Measurements from ENCODE around the gene RNF223.

Gene RNF223

GRCh38 chr1:1090424-1091343, 16.6 kb upstream of the RNF223 start:
- Histone ChIP-seq H3K4me1 (ENCODE audit: low read length) (no peaks in the 10 kb centered on the region), H3K4me3 (ENCODE audit: low read length) (no peak overlapping the region), H3K27me3 (ENCODE audit: low read depth, low read length) (no peaks in the 10 kb centered on the region), H3K36me3 (replicated peaks; ENCODE audit: low read depth, low read length) (no peaks in the 10 kb centered on the region), H2AFZ (ENCODE audit: low read depth, low read length) (no peak overlapping the region), H3K9ac (ENCODE audit: low read length) (no peak overlapping the region), H3K4me2 (ENCODE audit: low read length) (no peak overlapping the region), H4K20me1 (ENCODE audit: insufficient read depth, low read length) (no peaks in the 10 kb centered on the region; the same call in 1 of the 2 replicates), H3K27ac (ENCODE audit: low read length) (no peak overlapping the region), H3K79me2 (ENCODE audit: low read length) (no peaks in the 10 kb centered on the region), H3K9me3 (ENCODE audit: insufficient read depth, low read length) (no peaks in the 10 kb centered on the region)
- TF ChIP-seq EZH2phosphoT487 (IDR thresholded peaks at IDR 0.05; ENCODE audit: low read depth) = no peak
- TF ChIP-seq CTCF (IDR thresholded peaks at IDR 0.05; ENCODE audit: low read depth, low read length) = no peak

- no peak overlapping the region for H3K9ac ChIP-seq (ENCODE audit: low read length)
- H3K4me3 ChIP-seq (ENCODE audit: low read length) = no peak overlapping the region
- H3K9me3 ChIP-seq (ENCODE audit: insufficient read depth, low read length) = no peaks in the 10 kb centered on the region
- no peak overlapping the region for H2AFZ ChIP-seq (ENCODE audit: low read depth, low read length)
- H3K27me3 ChIP-seq (ENCODE audit: low read depth, low read length) = no peaks in the 10 kb centered on the region
- no peaks in the 10 kb centered on the region for H3K4me1 ChIP-seq (ENCODE audit: low read length)
- H3K36me3 ChIP-seq (replicated peaks; ENCODE audit: low read depth, low read length) = no peaks in the 10 kb centered on the region
- no peak overlapping the region for H3K27ac ChIP-seq (ENCODE audit: low read length)
- TF ChIP-seq EZH2phosphoT487 (IDR thresholded peaks at IDR 0.05; ENCODE audit: low read depth) = no peak
- no peak for TF ChIP-seq CTCF (IDR thresholded peaks at IDR 0.05; ENCODE audit: low read depth, low read length)
- no peak overlapping the region for H3K4me2 ChIP-seq (ENCODE audit: low read length)
- no peaks in the 10 kb centered on the region for H3K79me2 ChIP-seq (ENCODE audit: low read length)
- no peaks in the 10 kb centered on the region; the same call in 1 of the 2 replicates for H4K20me1 ChIP-seq (ENCODE audit: insufficient read depth, low read length)
Observed at GRCh38 chr1:1089731-1090423, 15.8 kb upstream of the RNF223 start.

DNA sequence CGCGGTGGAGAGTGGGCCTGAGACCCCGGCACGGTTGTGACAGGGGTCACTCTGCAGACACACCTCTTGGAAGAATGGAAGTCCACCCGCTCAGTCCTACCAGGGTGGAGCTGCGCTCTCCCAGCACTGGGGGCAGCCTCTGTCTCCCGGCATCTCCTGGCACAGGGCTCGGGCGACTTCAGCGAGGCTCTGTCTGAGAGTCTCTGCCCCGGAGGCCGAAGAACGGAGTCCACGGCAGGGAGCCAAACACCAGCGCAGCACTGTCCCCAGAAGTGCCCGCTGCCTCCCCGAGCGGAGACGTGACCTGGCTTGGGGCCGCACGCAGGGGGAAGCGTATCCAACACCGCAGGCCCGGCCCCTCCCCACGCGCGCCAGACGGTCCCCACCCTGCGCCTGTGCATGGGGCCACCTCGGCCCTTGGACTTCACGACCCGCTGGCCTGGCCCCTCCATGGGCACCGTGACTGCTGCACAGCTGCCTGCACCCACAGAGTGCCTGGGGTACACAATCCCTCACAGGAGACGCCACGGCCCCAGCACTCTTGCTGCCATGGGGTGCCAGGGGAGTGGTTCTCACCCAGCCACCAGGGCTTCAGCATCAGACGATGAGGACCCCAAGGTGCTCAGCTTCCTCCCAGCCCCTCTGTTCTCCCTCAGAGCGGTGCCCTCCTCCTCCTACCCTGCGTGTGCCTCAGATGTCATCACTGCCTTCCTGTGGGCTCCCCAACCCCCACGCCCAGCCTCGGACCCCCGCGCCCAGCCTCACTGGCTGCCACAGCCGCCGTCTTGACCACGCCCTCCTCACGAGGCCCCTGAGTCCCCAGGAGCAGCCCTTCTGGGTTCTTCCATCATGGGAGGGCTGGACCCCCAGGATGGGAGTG, 14.9 kb upstream of the RNF223 start:
- H3K9ac ChIP-seq (ENCODE audit: low read length) = no peak overlapping the region
- no peaks in the 10 kb centered on the region for H3K4me1 ChIP-seq (ENCODE audit: low read length)
- H3K4me3 ChIP-seq (ENCODE audit: low read length) = no peak overlapping the region
- H3K4me2 ChIP-seq (ENCODE audit: low read length) = no peak overlapping the region
- no peaks in the 10 kb centered on the region for H3K79me2 ChIP-seq (ENCODE audit: low read length)
- no peak overlapping the region for H2AFZ ChIP-seq (ENCODE audit: low read depth, low read length)
- TF ChIP-seq EZH2phosphoT487 (IDR thresholded peaks at IDR 0.05; ENCODE audit: low read depth) = no peak
- TF ChIP-seq CTCF (IDR thresholded peaks at IDR 0.05; ENCODE audit: low read depth, low read length) = no peak
- H4K20me1 ChIP-seq (ENCODE audit: insufficient read depth, low read length) = no peaks in the 10 kb centered on the region; the same call in 1 of the 2 replicates
- H3K9me3 ChIP-seq (ENCODE audit: insufficient read depth, low read length) = no peaks in the 10 kb centered on the region
- H3K36me3 ChIP-seq (replicated peaks; ENCODE audit: low read depth, low read length) = no peaks in the 10 kb centered on the region
- H3K27ac ChIP-seq (ENCODE audit: low read length) = no peak overlapping the region
- no peaks in the 10 kb centered on the region for H3K27me3 ChIP-seq (ENCODE audit: low read depth, low read length)

Data from OCI-LY3 (cell line).